ENCODE measurements around the gene SYNJ2.

- no peak for TF ChIP-seq CTCF (IDR thresholded peaks at IDR 0.05; ENCODE audit: low read length)
- TF ChIP-seq EZH2 (IDR thresholded peaks at IDR 0.05; ENCODE audit: borderline replicate concordance, low read length), result no peak
Measured at GRCh38 chr6:157999168-158000051, 17.7 kb downstream of the SYNJ2 start.
